K562 (cell line): Measurements from ENCODE around the gene DCAF15. TPM values are rescaled to one million over a fixed set of nuclear protein-coding genes. Genes with fewer than 3 reads are reported as not detected.

Experiments used
- HMGN3 ChIP-seq: IDR thresholded peaks from 2 replicates; pipeline ENCODE4 v1.6.1; 2011; ENCODE audit warnings: borderline replicate concordance, low read depth, mild to moderate bottlenecking, mixed read lengths, low read length; ENCODE audit not compliant: insufficient read length; ENCODE audit errors: extremely low read depth
- PHF20 ChIP-seq: fragments of 450-650 bp; IDR thresholded peaks from 2 replicates; pipeline ENCODE4 v1.6.1; 2018; ENCODE audit not compliant: partially characterized antibody
- POLR2AphosphoS2 ChIP-seq: IDR thresholded peaks from 2 replicates; pipeline ENCODE4 v1.6.1; 2012; ENCODE audit warnings: low read length, improper control_type of control experiment
- POLR2B ChIP-seq: fragments of 450-650 bp; IDR thresholded peaks from 2 replicates; pipeline ENCODE4 v1.6.1; 2018; ENCODE audit warnings: low read depth; ENCODE audit not compliant: partially characterized antibody
- RBM34 ChIP-seq: fragments of 200-400 bp; formaldehyde crosslinking; IDR thresholded peaks from 2 replicates; pipeline ENCODE4 v1.6.1; 2018; ENCODE audit warnings: low read length, borderline replicate concordance; ENCODE audit not compliant: insufficient read depth
- SFPQ ChIP-seq: fragments of 200-400 bp; formaldehyde crosslinking; IDR thresholded peaks from 2 replicates; pipeline ENCODE4 v1.6.1; 2017; ENCODE audit warnings: mild to moderate bottlenecking, low read depth, low read length, moderate library complexity
- TEAD2 ChIP-seq: fragments of 450-650 bp; IDR thresholded peaks from 2 replicates; pipeline ENCODE4 v1.6.1; 2016; ENCODE audit warnings: missing genetic modification characterization, control low read depth, missing compliant biosample characterization
- THAP7 ChIP-seq: fragments of 250-450 bp; sonication (Bioruptor Pico); IDR thresholded peaks from 2 replicates; pipeline ENCODE4 v1.5.0; 2021
- ZSCAN32 ChIP-seq: fragments of 450-650 bp; formaldehyde crosslinking; IDR thresholded peaks from 2 replicates; pipeline ENCODE4 v1.4.0; 2020; ENCODE audit warnings: mild to moderate bottlenecking, moderate library complexity
- polyA plus RNA-seq, 8 experiments: library from polyadenylated mRNA; depleted of rRNA in 4 of 8; stranded (reverse) in 5 of 8; unstranded in 3 of 8; fragments of >200 nt; fragmentation: Nextera tagmentation in 2 of 8; fragmentation: Illumina TruSeq in 1 of 8; extraction: Ambion mirVana in 2 of 8; extraction: Trizol in 1 of 8; gene quantifications; 2 replicates each; pipeline versions ENCODE4 v1.2.1 to v1.2.3, GENCODE V29; 2011 to 2014; ENCODE audit warnings: inconsistent platforms in 1 of 8, missing spikeins in 1 of 8
- total RNA-seq, 7 experiments: library from RNA; depleted of rRNA in 6 of 7; stranded (reverse); fragments of >200 nt in 6 of 7; fragmentation: Illumina TruSeq in 2 of 7; extraction: Trizol in 2 of 7; gene quantifications; 2 replicates each; pipeline versions ENCODE4 v1.2.1 to v1.2.3, GENCODE V29; 2011 to 2021; ENCODE audit warnings: low replicate concordance in 1 of 7
- TF ChIP-seq, protein P1 (sequence below), 2 experiments: IDR thresholded peaks; 2 replicates each; pipeline ENCODE4 v1.6.1; 2012; ENCODE audit warnings: improper control_type of control experiment in 2 of 2, low read depth in 2 of 2, low read length in 2 of 2, borderline replicate concordance in 1 of 2
- TF ChIP-seq, protein P2 (sequence below): sonication (generic); formaldehyde crosslinking; IDR thresholded peaks from 2 replicates; pipeline ENCODE4 v1.9.0; 2022; ENCODE audit warnings: mild to moderate bottlenecking, missing genetic modification reagents

DCAF15 gene
- total and polyA plus RNA-seq, 9 of the 15 experiments (the other 6 are each of a cell fraction or from before 2014, with no cell fraction given) = 0.17 to 68.5 (median 27.7) TPM

DNA sequence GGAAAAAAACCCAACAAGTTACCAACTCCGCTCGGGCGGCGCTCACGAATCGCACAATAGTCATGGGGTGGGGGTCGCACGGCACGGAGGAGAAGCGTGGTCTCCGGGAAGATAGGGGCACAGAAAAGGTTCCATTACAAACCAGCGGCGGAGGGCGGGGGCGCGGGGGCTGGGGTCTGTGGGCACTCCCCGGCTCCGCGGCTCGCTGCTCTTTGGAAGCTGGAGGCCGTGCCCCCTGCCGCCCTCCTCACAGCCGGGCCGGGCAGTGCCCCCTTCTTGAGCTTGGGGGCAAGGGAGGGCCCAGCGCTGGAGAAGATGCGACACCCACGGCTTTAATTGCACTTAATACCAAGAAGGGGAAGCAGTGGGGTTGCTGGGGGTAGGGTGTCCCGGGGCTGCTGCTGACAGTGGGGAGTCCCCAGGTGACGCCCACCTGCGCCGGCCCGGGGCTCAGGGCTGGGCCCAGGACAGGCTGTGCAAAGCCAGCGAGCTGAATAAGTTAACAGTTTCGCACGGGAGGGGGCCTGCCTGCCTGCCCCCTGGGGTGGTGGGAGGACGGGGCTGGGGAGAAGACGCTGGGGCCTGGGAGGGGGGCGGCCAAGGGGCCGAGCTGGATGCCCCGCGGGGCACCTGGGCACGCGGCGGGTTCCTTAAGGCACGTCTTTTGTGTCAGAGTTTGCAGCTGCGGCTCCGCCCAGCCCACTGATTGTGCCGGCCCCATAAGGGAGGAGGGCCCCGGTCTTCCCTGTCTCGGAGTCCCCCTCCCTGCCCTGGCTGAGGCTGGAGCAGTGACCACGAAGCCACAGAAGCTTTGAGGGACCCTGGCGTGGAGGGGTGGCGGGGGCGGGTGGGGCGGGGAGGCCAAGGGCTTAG lies 9.8 kb downstream of the DCAF15 start (continued):
- TF ChIP-seq, protein P1, sequence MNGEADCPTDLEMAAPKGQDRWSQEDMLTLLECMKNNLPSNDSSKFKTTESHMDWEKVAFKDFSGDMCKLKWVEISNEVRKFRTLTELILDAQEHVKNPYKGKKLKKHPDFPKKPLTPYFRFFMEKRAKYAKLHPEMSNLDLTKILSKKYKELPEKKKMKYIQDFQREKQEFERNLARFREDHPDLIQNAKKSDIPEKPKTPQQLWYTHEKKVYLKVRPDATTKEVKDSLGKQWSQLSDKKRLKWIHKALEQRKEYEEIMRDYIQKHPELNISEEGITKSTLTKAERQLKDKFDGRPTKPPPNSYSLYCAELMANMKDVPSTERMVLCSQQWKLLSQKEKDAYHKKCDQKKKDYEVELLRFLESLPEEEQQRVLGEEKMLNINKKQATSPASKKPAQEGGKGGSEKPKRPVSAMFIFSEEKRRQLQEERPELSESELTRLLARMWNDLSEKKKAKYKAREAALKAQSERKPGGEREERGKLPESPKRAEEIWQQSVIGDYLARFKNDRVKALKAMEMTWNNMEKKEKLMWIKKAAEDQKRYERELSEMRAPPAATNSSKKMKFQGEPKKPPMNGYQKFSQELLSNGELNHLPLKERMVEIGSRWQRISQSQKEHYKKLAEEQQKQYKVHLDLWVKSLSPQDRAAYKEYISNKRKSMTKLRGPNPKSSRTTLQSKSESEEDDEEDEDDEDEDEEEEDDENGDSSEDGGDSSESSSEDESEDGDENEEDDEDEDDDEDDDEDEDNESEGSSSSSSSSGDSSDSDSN (IDR thresholded peaks at IDR 0.05; ENCODE audit: borderline replicate concordance in 1 of 2, low read depth in 2 of 2, low read length in 2 of 2) = no peak
- TF ChIP-seq HMGN3 = peak; percentile 65
- no peak for TF ChIP-seq ZSCAN32 (CRISPR knock-in tag)
- TF ChIP-seq POLR2B = peak; percentile 15
- TF ChIP-seq THAP7 = no peak
- no peak for TF ChIP-seq TEAD2 (tag)
- no peak for TF ChIP-seq SFPQ
- TF ChIP-seq, protein P2, sequence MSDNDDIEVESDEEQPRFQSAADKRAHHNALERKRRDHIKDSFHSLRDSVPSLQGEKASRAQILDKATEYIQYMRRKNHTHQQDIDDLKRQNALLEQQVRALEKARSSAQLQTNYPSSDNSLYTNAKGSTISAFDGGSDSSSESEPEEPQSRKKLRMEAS = no peak
- TF ChIP-seq POLR2AphosphoS2 = 0 out of 2 replicates have a peak, but pooled peaks have one; percentile 39
- no peak for TF ChIP-seq RBM34
- no peak for TF ChIP-seq PHF20
